Right atrium auricular region (tissue), 2 donors: Measurements from ENCODE around the gene OXSR1. TPM values are rescaled to one million over a fixed set of nuclear protein-coding genes. Genes with fewer than 3 reads are reported as not detected.
"Not testable (repeated sequence)": the region's sequence is repeated elsewhere in the genome, so short reads cannot be mapped to it uniquely, and the experiment has no call there.

Experiments
- DNase-seq: peaks from one replicate; pipeline ENCODE4 v3.0.0-alpha.2; 2019; ENCODE audit warnings: low spot score
- H3K27ac ChIP-seq, 2 donors: fragments of 200-600 bp; sonication (generic); 1 replicate in 1 of 2; 2 replicates in 1 of 2; pipeline ENCODE4 v1.5.1; 2016 to 2019
- H3K27me3 ChIP-seq, 2 donors: fragments of 200-600 bp; sonication (generic); one replicate each; pipeline versions ENCODE4 v1.5.1 to v1.6.0; 2017 to 2019
- H3K36me3 ChIP-seq: fragments of 200-600 bp; sonication (generic); one replicate; pipeline ENCODE4 v1.5.1; 2016
- H3K4me1 ChIP-seq, 2 donors: fragments of 200-600 bp; sonication (generic); one replicate each; pipeline versions ENCODE4 v1.5.1 to v1.6.0; 2017 to 2019
- H3K4me3 ChIP-seq, 2 donors: fragments of 200-600 bp; sonication (generic); 1 replicate in 1 of 2; 2 replicates in 1 of 2; pipeline ENCODE4 v1.5.1; 2017 to 2019; ENCODE audit warnings: mild to moderate bottlenecking in 1 of 2, moderate library complexity in 1 of 2
- H3K9me3 ChIP-seq, 2 donors: fragments of 200-600 bp; sonication (generic); one replicate each; pipeline ENCODE4 v1.5.1; 2019
- CTCF ChIP-seq, 2 donors: fragments of 200-600 bp; sonication (generic); IDR thresholded peaks; one replicate each; pipeline ENCODE4 v1.5.1; 2019; ENCODE audit warnings: antibody characterized with exemption in 2 of 2
- total RNA-seq, 2 donors: library from RNA; depleted of rRNA; stranded (reverse); fragments of >200 nt; gene quantifications; one replicate each; pipeline ENCODE4 v1.1.0, GENCODE V29; 2016

OXSR1 gene
- total RNA-seq, 2 donors from 2014 or later: 25.8 to 27.2 TPM

GRCh38 chr3:38281895-38282686 lies 116.8 kb downstream of the OXSR1 start, which contains the start of gene SLC22A14:
Gene SLC22A14, plus strand, starts transcription at chr3:38282294. Its CDS starts 23,733 bp downstream, at chr3:38306027.
- H3K27me3 ChIP-seq: no peaks in the 10 kb centered on the region
- no peaks in the 10 kb centered on the region for H3K4me1 ChIP-seq
- H3K4me3 ChIP-seq: no peak within 1 kb of the TSS
- no peak within 1 kb of the TSS for H3K27ac ChIP-seq
- no peaks in the 10 kb centered on the region for H3K9me3 ChIP-seq
- no peak for DNase-seq
- H3K36me3 ChIP-seq: no peaks in the 10 kb centered on the region
- no peak for TF ChIP-seq CTCF (IDR thresholded peaks at IDR 0.05)

- H3K9me3 ChIP-seq: no peaks in the 10 kb centered on the region
- TF ChIP-seq CTCF (IDR thresholded peaks at IDR 0.05): no peak
Measured at GRCh38 chr3:38283810-38284755, 118.7 kb downstream of the OXSR1 start.

GRCh38 chr3:38284756-38285150 lies 119.4 kb downstream of the OXSR1 start:
- Histone ChIP-seq H3K4me3 (no peak overlapping the region), H3K4me1 (no peaks in the 10 kb centered on the region), H3K27me3 (no peaks in the 10 kb centered on the region), H3K9me3 (no peaks in the 10 kb centered on the region), H3K36me3 (no peaks in the 10 kb centered on the region), H3K27ac (no peak overlapping the region)
- no peak for TF ChIP-seq CTCF (IDR thresholded peaks at IDR 0.05)
- DNase-seq: no peak

More at GRCh38 chr3:38283810-38284755, 118.7 kb downstream of the OXSR1 start:
- no peak for DNase-seq
- no peak overlapping the region for H3K27ac ChIP-seq
- H3K27me3 ChIP-seq: no peaks in the 10 kb centered on the region
- H3K4me3 ChIP-seq: no peak overlapping the region
- H3K36me3 ChIP-seq: no peaks in the 10 kb centered on the region
- no peaks in the 10 kb centered on the region for H3K4me1 ChIP-seq

- H3K27ac ChIP-seq, H3K36me3 ChIP-seq, DNase-seq, H3K27me3 ChIP-seq, H3K4me3 ChIP-seq, H3K4me1 ChIP-seq, H3K9me3 ChIP-seq: not testable (repeated sequence)
Measured at GRCh38 chr3:38289286-38290217, 124.2 kb downstream of the OXSR1 start.

GRCh38 chr3:38297053-38297452 lies 131.7 kb downstream of the OXSR1 start:
- H3K4me3 ChIP-seq, DNase-seq, H3K27me3 ChIP-seq, H3K27ac ChIP-seq, H3K36me3 ChIP-seq, H3K4me1 ChIP-seq, H3K9me3 ChIP-seq: not testable (repeated sequence)

GRCh38 chr3:38297537-38297936 lies 132.2 kb downstream of the OXSR1 start:
- no peak for TF ChIP-seq CTCF (IDR thresholded peaks at IDR 0.05)
- Histone ChIP-seq H3K4me3 (no peak overlapping the region), H3K27me3 (no peaks in the 10 kb centered on the region), H3K9me3 (no peaks in the 10 kb centered on the region), H3K4me1 (no peaks in the 10 kb centered on the region), H3K36me3 (no peaks in the 10 kb centered on the region), H3K27ac (no peak overlapping the region)
- DNase-seq: no peak
